ENCODE measurements around the gene VSIG10.

Gene VSIG10

DNA sequence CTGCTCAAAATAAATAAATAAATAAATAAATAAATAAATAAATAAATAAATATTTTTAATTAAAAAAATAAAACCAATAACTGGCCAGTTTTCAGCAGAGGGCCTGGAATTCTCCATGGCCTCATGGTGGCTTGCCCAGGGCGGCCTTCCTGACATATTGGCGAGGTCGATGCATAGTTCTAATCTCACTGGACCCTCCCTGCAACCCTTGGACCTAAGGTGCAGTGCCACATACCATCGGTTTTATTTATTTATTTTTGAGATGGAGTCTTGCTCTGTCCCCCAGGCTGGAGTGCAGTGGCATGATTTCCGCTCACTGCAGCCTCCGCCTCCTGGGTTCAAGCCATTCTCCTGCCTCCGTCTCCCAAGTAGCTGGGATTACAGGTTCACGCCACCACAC lies 3.9 kb upstream of the VSIG10 start:
- peaks cover 6% of the 10 kb centered on the region for H3K27me3 ChIP-seq (ENCODE audit: insufficient read depth, poor library complexity, severe bottlenecking)
- no peak overlapping the region for H3K27ac ChIP-seq (replicated peaks)
- H3K4me3 ChIP-seq (replicated peaks; ENCODE audit: insufficient read depth, low read length): no peak overlapping the region
- TF ChIP-seq POLR2AphosphoS5 (IDR thresholded peaks at IDR 0.05; ENCODE audit: low read depth): no peak
- TF ChIP-seq, protein P1, sequence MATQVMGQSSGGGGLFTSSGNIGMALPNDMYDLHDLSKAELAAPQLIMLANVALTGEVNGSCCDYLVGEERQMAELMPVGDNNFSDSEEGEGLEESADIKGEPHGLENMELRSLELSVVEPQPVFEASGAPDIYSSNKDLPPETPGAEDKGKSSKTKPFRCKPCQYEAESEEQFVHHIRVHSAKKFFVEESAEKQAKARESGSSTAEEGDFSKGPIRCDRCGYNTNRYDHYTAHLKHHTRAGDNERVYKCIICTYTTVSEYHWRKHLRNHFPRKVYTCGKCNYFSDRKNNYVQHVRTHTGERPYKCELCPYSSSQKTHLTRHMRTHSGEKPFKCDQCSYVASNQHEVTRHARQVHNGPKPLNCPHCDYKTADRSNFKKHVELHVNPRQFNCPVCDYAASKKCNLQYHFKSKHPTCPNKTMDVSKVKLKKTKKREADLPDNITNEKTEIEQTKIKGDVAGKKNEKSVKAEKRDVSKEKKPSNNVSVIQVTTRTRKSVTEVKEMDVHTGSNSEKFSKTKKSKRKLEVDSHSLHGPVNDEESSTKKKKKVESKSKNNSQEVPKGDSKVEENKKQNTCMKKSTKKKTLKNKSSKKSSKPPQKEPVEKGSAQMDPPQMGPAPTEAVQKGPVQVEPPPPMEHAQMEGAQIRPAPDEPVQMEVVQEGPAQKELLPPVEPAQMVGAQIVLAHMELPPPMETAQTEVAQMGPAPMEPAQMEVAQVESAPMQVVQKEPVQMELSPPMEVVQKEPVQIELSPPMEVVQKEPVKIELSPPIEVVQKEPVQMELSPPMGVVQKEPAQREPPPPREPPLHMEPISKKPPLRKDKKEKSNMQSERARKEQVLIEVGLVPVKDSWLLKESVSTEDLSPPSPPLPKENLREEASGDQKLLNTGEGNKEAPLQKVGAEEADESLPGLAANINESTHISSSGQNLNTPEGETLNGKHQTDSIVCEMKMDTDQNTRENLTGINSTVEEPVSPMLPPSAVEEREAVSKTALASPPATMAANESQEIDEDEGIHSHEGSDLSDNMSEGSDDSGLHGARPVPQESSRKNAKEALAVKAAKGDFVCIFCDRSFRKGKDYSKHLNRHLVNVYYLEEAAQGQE (IDR thresholded peaks at IDR 0.05; ENCODE audit: insufficient replicate concordance, low read depth): no peak
- TF ChIP-seq, protein P2, sequence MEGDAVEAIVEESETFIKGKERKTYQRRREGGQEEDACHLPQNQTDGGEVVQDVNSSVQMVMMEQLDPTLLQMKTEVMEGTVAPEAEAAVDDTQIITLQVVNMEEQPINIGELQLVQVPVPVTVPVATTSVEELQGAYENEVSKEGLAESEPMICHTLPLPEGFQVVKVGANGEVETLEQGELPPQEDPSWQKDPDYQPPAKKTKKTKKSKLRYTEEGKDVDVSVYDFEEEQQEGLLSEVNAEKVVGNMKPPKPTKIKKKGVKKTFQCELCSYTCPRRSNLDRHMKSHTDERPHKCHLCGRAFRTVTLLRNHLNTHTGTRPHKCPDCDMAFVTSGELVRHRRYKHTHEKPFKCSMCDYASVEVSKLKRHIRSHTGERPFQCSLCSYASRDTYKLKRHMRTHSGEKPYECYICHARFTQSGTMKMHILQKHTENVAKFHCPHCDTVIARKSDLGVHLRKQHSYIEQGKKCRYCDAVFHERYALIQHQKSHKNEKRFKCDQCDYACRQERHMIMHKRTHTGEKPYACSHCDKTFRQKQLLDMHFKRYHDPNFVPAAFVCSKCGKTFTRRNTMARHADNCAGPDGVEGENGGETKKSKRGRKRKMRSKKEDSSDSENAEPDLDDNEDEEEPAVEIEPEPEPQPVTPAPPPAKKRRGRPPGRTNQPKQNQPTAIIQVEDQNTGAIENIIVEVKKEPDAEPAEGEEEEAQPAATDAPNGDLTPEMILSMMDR (IDR thresholded peaks at IDR 0.05; ENCODE audit: insufficient read depth, low read length): no peak
- TF ChIP-seq GABPA (IDR thresholded peaks at IDR 0.05; ENCODE audit: low read depth): no peak
- TF ChIP-seq SPI1 (IDR thresholded peaks at IDR 0.05; ENCODE audit: borderline replicate concordance, low read depth): no peak
- DNase-seq (ENCODE audit: low read depth in 1 of 2, low spot score in 1 of 2): no peak

DNA sequence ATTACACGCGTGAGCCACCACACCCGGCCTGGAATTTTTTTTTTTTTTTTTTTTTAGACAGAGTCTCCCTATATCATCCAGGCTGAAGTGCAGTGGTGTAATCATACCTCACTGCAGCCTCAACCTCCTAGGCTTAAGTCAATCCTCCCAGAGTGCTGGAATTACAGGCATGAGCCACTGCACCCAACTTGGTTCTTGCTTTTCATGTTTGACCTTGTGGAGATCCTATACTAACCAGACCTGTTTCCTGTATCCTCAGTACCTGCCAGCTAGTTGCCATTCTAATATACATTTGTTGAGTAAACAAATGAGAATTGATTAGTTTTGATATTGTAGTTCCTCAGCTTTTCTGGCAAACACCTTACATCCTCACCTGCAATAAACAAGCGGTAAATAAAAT lies 3.2 kb upstream of the VSIG10 start:
- TF ChIP-seq POLR2AphosphoS5 (IDR thresholded peaks at IDR 0.05; ENCODE audit: low read depth): no peak
- TF ChIP-seq SPI1 (IDR thresholded peaks at IDR 0.05; ENCODE audit: borderline replicate concordance, low read depth): no peak
- TF ChIP-seq, protein P2 (IDR thresholded peaks at IDR 0.05; ENCODE audit: insufficient read depth, low read length): no peak
- TF ChIP-seq GABPA (IDR thresholded peaks at IDR 0.05; ENCODE audit: low read depth): no peak
- TF ChIP-seq, protein P1 (IDR thresholded peaks at IDR 0.05; ENCODE audit: insufficient replicate concordance, low read depth): no peak
- Histone ChIP-seq H3K27ac (replicated peaks) (no peak overlapping the region), H3K27me3 (ENCODE audit: insufficient read depth, poor library complexity, severe bottlenecking) (peaks cover 13% of the 10 kb centered on the region), H3K4me3 (replicated peaks; ENCODE audit: insufficient read depth, low read length) (no peak overlapping the region)
- no peak for DNase-seq (ENCODE audit: low read depth in 1 of 2, low spot score in 1 of 2)

DNA sequence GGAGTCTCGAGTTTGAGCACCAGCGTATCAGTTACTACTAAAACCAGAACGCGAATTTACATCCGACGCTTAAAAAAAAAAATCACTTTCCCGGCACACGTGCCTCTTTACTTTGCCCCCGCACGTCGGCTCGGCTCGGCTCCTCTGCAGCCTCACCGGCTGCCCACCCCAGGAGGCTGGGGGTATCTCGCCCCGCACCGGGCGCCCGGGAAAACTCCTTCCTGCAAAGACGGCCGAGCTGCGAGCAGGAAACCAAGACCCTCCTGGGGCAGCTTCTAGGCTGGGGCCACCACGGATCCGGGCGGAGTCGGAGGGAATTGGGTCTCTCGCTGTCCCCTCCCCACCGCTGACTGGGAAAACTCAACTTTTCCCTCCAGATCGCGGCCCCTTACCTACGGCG lies 610 bp downstream of the VSIG10 start:
- Histone ChIP-seq H3K4me3 (replicated peaks; ENCODE audit: insufficient read depth, low read length) (peak overlapping the region; percentile 59), H3K27me3 (ENCODE audit: insufficient read depth, poor library complexity, severe bottlenecking) (peaks cover 16% of the 10 kb centered on the region), H3K27ac (replicated peaks) (no peak overlapping the region)
- DNase-seq (ENCODE audit: low read depth in 1 of 2, low spot score in 1 of 2): no peak
- TF ChIP-seq, protein P1 (IDR thresholded peaks at IDR 0.05; ENCODE audit: insufficient replicate concordance, low read depth): no peak
- TF ChIP-seq SPI1 (IDR thresholded peaks at IDR 0.05; ENCODE audit: borderline replicate concordance, low read depth): no peak
- no peak for TF ChIP-seq GABPA (IDR thresholded peaks at IDR 0.05; ENCODE audit: low read depth)
- TF ChIP-seq, protein P2 (IDR thresholded peaks at IDR 0.05; ENCODE audit: insufficient read depth, low read length): no peak
- no peak for TF ChIP-seq POLR2AphosphoS5 (IDR thresholded peaks at IDR 0.05; ENCODE audit: low read depth)

Measured in HL-60 (cell line).